GM23248 (cell line): ENCODE results near the gene SNX15. TPM values are rescaled to one million over a fixed set of nuclear protein-coding genes. Genes with fewer than 3 reads are reported as not detected.
A peak's percentile ranks its signal among the peaks of the same experiment; 100 is the strongest.

Experiments used
- DNase-seq: peaks from one replicate; pipeline ENCODE4 v3.0.0-alpha.2; 2015
- H2AFZ ChIP-seq: fragments of 200-600 bp; sonication (generic); 2 replicates; pipeline ENCODE4 v1.6.1; 2016; ENCODE audit warnings: antibody characterized with exemption
- H3F3A ChIP-seq: fragments of 200-600 bp; sonication (generic); 2 replicates; pipeline ENCODE4 v1.6.1; 2016; ENCODE audit warnings: mild to moderate bottlenecking, antibody characterized with exemption, mixed run types; ENCODE audit not compliant: insufficient read depth
- H3K27ac ChIP-seq: fragments of 200-600 bp; sonication (generic); 2 replicates; pipeline ENCODE4 v1.5.1; 2016; ENCODE audit warnings: mild to moderate bottlenecking
- H3K27me3 ChIP-seq: fragments of 200-600 bp; sonication (generic); replicated peaks from 2 replicates; pipeline ENCODE4 v1.6.1; 2016; ENCODE audit warnings: mild to moderate bottlenecking; ENCODE audit not compliant: insufficient read depth
- H3K36me3 ChIP-seq: fragments of 200-600 bp; sonication (generic); 2 replicates; pipeline ENCODE4 v1.6.1; 2016; ENCODE audit warnings: low read depth, mild to moderate bottlenecking
- H3K4me1 ChIP-seq: fragments of 200-600 bp; sonication (generic); 2 replicates; pipeline ENCODE4 v1.6.1; 2016; ENCODE audit warnings: mild to moderate bottlenecking; ENCODE audit not compliant: insufficient read depth
- H3K4me2 ChIP-seq: fragments of 200-600 bp; sonication (generic); one replicate; pipeline ENCODE4 v1.6.1; 2016; ENCODE audit warnings: mild to moderate bottlenecking; ENCODE audit not compliant: unreplicated experiment
- H3K4me3 ChIP-seq: fragments of 200-600 bp; sonication (generic); 2 replicates; pipeline ENCODE4 v1.5.1; 2016; ENCODE audit warnings: mild to moderate bottlenecking
- H3K79me2 ChIP-seq: fragments of 200-600 bp; sonication (generic); 2 replicates; pipeline ENCODE4 v1.6.1; 2016; ENCODE audit warnings: mild to moderate bottlenecking; ENCODE audit not compliant: insufficient read depth
- H3K9ac ChIP-seq: fragments of 200-600 bp; sonication (generic); 2 replicates; pipeline ENCODE4 v1.6.1; 2016; ENCODE audit warnings: mild to moderate bottlenecking
- H3K9me2 ChIP-seq: fragments of 200-600 bp; sonication (generic); 2 replicates; pipeline ENCODE4 v1.6.1; 2016; ENCODE audit warnings: mixed run types, mild to moderate bottlenecking, moderate library complexity; ENCODE audit not compliant: insufficient read depth
- H3K9me3 ChIP-seq: fragments of 200-600 bp; sonication (generic); one replicate; pipeline ENCODE4 v1.6.1; 2017; ENCODE audit warnings: low read depth
- H4K20me1 ChIP-seq: fragments of 200-600 bp; sonication (generic); 2 replicates; pipeline ENCODE4 v1.6.0; 2016; ENCODE audit not compliant: insufficient read depth
- EZH2 ChIP-seq: fragments of 200-600 bp; sonication (generic); IDR thresholded peaks from 2 replicates; pipeline ENCODE4 v1.6.1; 2018; ENCODE audit warnings: antibody characterized with exemption, mild to moderate bottlenecking; ENCODE audit not compliant: insufficient read depth, poor library complexity, severe bottlenecking
- EZH2phosphoT487 ChIP-seq: fragments of 200-600 bp; sonication (generic); IDR thresholded peaks from 2 replicates; pipeline ENCODE4 v1.6.1; 2018; ENCODE audit warnings: antibody characterized with exemption, moderate library complexity, mild to moderate bottlenecking, low read depth; ENCODE audit not compliant: insufficient read depth
- WGBS, 2 experiments: methylation state at CpG; one replicate each; pipeline ENCODE4 v1.1.6; 2015 to 2017; ENCODE audit warnings: low lambda C conversion rate in 2 of 2, low coverage in 1 of 2; ENCODE audit errors: missing lambda C conversion rate in 2 of 2; 5-methylcytosine and 5-hydroxymethylcytosine counted together
- in situ Hi-C: fragments of 300-500 bp; cut with MboI; formaldehyde crosslinking; loops from 2 replicates; pipeline ENCODE4 v1.15.0; 2020
- polyA plus RNA-seq: library from polyadenylated mRNA; unstranded; fragments of >200 nt; fragmentation: Nextera tagmentation; extraction: Ambion mirVana; gene quantifications from 2 replicates; pipeline ENCODE4 v1.2.1, GENCODE V29; 2016
- total RNA-seq: library from RNA; depleted of rRNA; stranded (reverse); fragments of >200 nt; shearing (Covaris generic); gene quantifications from 2 replicates; pipeline ENCODE4 v1.2.3, GENCODE V29; 2014

Gene SNX15
- total and polyA plus RNA-seq, 2 experiments from 2014 or later, result 17.2 to 17.5 TPM

DNA sequence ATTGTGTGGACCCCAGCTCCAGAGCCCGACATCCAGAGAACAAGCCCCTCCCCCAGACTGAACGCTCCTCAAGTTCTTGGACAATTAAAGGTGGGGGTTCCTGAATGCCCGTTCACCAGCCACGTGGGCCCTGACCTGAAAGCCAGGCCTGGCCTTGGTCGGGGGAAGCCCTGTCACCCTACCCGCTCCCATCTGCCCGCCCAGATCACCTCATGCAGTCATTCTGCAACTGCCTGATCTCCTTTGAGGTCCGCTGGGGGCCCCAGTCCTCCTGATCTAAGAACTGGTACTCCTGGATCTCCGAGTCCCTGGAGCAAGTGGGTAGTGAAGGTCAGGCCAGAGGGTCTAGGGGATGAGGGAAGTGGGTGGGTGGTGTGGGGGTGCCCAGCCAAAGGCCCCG is 40.2 kb downstream of the SNX15 start:
- no peak for DNase-seq
- Histone ChIP-seq H3K27ac (no peak overlapping the region), H3K4me1 (no peaks in the 10 kb centered on the region), H3K36me3 (no peaks in the 10 kb centered on the region), H3K9me2 (no peaks in the 10 kb centered on the region), H3K4me3 (no peak overlapping the region), H3K9ac (no peak overlapping the region), H3K79me2 (no peaks in the 10 kb centered on the region), H3K9me3 (no peaks in the 10 kb centered on the region), H3K27me3 (no peaks in the 10 kb centered on the region), H3K4me2 (no peak overlapping the region), H3F3A (no peaks in the 10 kb centered on the region), H2AFZ (no peak overlapping the region), H4K20me1 (no peaks in the 10 kb centered on the region)
- WGBS, 2 experiments, result 74 to 84% methylated on average over 8 to 10 of the region's 10 CpGs
- in situ Hi-C loops, result no loop called here
- TF ChIP-seq EZH2, result no peak
- TF ChIP-seq EZH2phosphoT487, result no peak

DNA sequence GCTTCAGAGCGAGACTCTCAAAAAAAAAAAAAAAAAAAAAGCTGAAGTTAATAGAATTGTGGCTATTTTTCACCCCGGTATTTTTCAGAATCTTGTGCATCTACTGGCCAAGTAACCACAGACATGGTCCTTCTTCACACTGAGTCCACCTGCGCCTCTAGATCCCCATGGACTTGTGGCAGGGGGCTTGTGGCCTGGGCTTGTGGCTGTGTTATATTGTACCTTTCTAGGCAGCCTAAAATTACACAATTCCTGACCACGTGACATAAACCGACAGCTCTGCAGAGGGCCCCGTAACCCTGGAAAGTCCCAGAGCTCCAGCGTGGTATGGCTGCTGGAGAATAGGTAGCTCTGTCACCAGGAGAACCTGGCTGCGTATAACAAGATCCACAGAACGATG is 42.0 kb downstream of the SNX15 start:
- WGBS, 2 experiments, result 69 to 70% methylated on average over 9 of the region's 9 CpGs
- no peak for DNase-seq
- in situ Hi-C loops, result no loop called here

DNA sequence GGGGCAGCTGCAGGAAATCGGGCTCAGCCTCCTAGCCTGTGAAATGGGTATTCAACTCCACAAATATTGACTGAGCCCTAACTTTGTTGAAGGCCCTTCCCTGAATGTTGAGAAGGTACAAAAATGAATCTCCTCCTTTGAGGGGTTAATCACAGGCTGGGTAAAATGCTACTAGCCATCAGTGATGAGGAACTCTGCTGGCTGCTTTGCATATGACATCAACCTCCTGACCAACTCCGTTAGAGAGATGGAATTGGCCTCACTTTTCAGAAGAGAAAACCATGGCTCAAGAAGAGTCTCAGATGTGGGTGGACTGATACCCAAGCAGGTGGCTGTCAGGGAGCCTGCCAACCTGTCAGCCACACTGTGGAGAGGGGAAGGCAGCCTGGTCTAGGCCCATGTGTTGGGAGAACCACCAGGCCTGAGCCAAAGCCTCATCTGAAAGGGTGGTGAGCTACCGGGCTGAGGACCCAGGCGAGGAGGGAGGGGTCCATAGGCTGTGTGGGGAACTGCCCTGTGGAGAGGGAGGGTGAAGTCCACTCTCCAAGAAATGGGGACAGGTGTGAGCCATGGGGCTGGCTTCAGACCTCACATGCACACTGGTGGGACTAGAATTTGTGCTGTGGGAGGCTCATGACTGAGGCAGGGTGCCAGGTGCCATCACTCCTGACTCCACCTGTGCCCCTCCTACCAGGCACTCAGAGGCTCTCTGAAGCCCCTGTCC is 44.8 kb downstream of the SNX15 start:
- H3K4me3 ChIP-seq, result no peak overlapping the region
- no peaks in the 10 kb centered on the region for H3K9me2 ChIP-seq
- no peak overlapping the region for H3K9ac ChIP-seq
- no peaks in the 10 kb centered on the region for H3K4me1 ChIP-seq
- H3K27ac ChIP-seq, result no peak overlapping the region
- no peak overlapping the region for H3K4me2 ChIP-seq
- TF ChIP-seq EZH2 (no peak), EZH2phosphoT487 (no peak)
- H2AFZ ChIP-seq, result no peak overlapping the region
- H3K27me3 ChIP-seq, result no peaks in the 10 kb centered on the region
- 58 to 67% methylated on average over 4 of the region's 4 CpGs for WGBS, 2 experiments
- no peaks in the 10 kb centered on the region for H3K79me2 ChIP-seq
- no peaks in the 10 kb centered on the region for H3F3A ChIP-seq
- H3K36me3 ChIP-seq, result no peaks in the 10 kb centered on the region
- in situ Hi-C loops, result no loop called here
- H4K20me1 ChIP-seq, result no peaks in the 10 kb centered on the region
- no peaks in the 10 kb centered on the region for H3K9me3 ChIP-seq
- no peak for DNase-seq

More for the DNA sequence above, 42.0 kb downstream of the SNX15 start:
- Histone ChIP-seq H3K4me1 (no peaks in the 10 kb centered on the region), H3K9ac (no peak overlapping the region), H3K36me3 (no peaks in the 10 kb centered on the region), H3K4me3 (no peak overlapping the region), H3K27ac (no peak overlapping the region), H3K9me3 (no peaks in the 10 kb centered on the region), H3K27me3 (no peaks in the 10 kb centered on the region), H3F3A (no peaks in the 10 kb centered on the region), H4K20me1 (no peaks in the 10 kb centered on the region), H3K9me2 (no peaks in the 10 kb centered on the region), H3K79me2 (no peaks in the 10 kb centered on the region), H3K4me2 (no peak overlapping the region), H2AFZ (no peak overlapping the region)
- TF ChIP-seq EZH2 (no peak), EZH2phosphoT487 (no peak)

DNA sequence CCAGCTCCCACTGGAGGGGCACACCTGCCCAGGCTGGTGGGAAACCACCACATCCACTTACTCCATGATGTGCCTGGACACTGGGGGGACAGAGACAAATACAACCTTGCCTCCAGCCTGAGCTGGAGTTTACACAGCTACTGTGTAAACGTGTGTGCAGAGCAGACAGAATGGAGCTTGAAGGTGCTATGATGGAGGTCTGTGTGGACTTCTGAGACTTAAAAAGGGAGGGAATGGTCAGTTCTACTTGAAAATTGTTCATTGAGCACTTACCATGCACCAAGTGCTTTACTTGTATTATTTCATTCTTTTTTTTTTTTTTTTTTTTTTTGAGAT is 45.4 kb downstream of the SNX15 start:
- no peak overlapping the region for H2AFZ ChIP-seq
- H3K4me2 ChIP-seq, result no peak overlapping the region
- H3K9ac ChIP-seq, result no peak overlapping the region
- H3K27me3 ChIP-seq, result no peaks in the 10 kb centered on the region
- H3K4me3 ChIP-seq, result no peak overlapping the region
- no peaks in the 10 kb centered on the region for H3K9me2 ChIP-seq
- DNase-seq, result no peak
- no peaks in the 10 kb centered on the region for H3K4me1 ChIP-seq
- no peaks in the 10 kb centered on the region for H4K20me1 ChIP-seq
- H3K9me3 ChIP-seq, result no peaks in the 10 kb centered on the region
- no peak for TF ChIP-seq EZH2
- no peak for TF ChIP-seq EZH2phosphoT487
- H3F3A ChIP-seq, result no peaks in the 10 kb centered on the region
- WGBS, 2 experiments, result 65 to 67% methylated on average over 1 of the region's 1 CpG
- H3K79me2 ChIP-seq, result peaks cover under 1% of the 10 kb centered on the region; the same call in 1 of the 2 replicates
- no peaks in the 10 kb centered on the region for H3K36me3 ChIP-seq
- in situ Hi-C loops, result no loop called here
- H3K27ac ChIP-seq, result no peak overlapping the region

DNA sequence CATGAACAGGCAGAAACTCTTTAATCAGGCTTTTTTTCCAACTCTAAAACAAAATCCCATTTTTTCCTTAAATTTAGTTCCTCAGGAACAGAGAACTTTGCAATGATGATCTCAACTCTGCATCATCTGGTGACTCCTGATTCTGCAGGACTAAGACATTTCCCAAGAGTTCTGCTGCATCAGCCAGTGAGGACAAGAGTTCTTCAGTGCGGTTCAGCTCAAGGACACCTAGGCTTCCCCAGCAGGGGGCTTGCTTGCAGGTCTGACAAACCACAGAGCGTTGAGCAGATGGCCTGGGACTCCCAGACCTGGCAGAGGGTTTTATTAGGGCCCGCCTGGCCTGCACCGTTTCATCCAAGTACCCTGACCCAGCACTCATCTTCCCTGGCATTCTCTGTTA is 50.2 kb downstream of the SNX15 start:
- H3K36me3 ChIP-seq, result no peaks in the 10 kb centered on the region
- in situ Hi-C loops, result no loop called here
- H4K20me1 ChIP-seq, result no peaks in the 10 kb centered on the region
- H2AFZ ChIP-seq, result no peak overlapping the region
- no peaks in the 10 kb centered on the region for H3K4me1 ChIP-seq
- H3K9me2 ChIP-seq, result no peaks in the 10 kb centered on the region
- DNase-seq, result peak; percentile 38
- peaks cover 41% of the 10 kb centered on the region for H3K79me2 ChIP-seq
- H3K9ac ChIP-seq, result no peak overlapping the region
- no peak overlapping the region for H3K27ac ChIP-seq
- 73 to 74% methylated on average over 4 of the region's 4 CpGs for WGBS, 2 experiments
- no peaks in the 10 kb centered on the region for H3F3A ChIP-seq
- TF ChIP-seq EZH2, result no peak
- H3K4me3 ChIP-seq, result no peak overlapping the region
- no peaks in the 10 kb centered on the region for H3K27me3 ChIP-seq
- no peak overlapping the region for H3K4me2 ChIP-seq
- H3K9me3 ChIP-seq, result no peaks in the 10 kb centered on the region
